KOPT-K1 (cell line): ENCODE measurements around the gene MET.
"Not testable (repeated sequence)": the region's sequence is repeated elsewhere in the genome, so short reads cannot be mapped to it uniquely, and the experiment has no call there.

ENCODE experiments used
- H3K27ac ChIP-seq: fragments of 200-600 bp; sonication (generic); 2 replicates; pipeline ENCODE4 v1.5.1; 2016; ENCODE audit warnings: antibody characterized with exemption, mild to moderate bottlenecking, low read depth, low read length; ENCODE audit not compliant: poor library complexity, severe bottlenecking
- H3K36me3 ChIP-seq: fragments of 200-600 bp; sonication (generic); 2 replicates; pipeline ENCODE4 v1.5.1; 2017; ENCODE audit warnings: antibody characterized with exemption, mild to moderate bottlenecking, low read length, moderate library complexity; ENCODE audit not compliant: insufficient read depth
- H3K9me3 ChIP-seq: fragments of 200-600 bp; sonication (generic); 2 replicates; pipeline ENCODE4 v1.5.1; 2017; ENCODE audit warnings: antibody characterized with exemption, low read length, mild to moderate bottlenecking; ENCODE audit not compliant: insufficient read depth, poor library complexity, severe bottlenecking

Gene MET

DNA sequence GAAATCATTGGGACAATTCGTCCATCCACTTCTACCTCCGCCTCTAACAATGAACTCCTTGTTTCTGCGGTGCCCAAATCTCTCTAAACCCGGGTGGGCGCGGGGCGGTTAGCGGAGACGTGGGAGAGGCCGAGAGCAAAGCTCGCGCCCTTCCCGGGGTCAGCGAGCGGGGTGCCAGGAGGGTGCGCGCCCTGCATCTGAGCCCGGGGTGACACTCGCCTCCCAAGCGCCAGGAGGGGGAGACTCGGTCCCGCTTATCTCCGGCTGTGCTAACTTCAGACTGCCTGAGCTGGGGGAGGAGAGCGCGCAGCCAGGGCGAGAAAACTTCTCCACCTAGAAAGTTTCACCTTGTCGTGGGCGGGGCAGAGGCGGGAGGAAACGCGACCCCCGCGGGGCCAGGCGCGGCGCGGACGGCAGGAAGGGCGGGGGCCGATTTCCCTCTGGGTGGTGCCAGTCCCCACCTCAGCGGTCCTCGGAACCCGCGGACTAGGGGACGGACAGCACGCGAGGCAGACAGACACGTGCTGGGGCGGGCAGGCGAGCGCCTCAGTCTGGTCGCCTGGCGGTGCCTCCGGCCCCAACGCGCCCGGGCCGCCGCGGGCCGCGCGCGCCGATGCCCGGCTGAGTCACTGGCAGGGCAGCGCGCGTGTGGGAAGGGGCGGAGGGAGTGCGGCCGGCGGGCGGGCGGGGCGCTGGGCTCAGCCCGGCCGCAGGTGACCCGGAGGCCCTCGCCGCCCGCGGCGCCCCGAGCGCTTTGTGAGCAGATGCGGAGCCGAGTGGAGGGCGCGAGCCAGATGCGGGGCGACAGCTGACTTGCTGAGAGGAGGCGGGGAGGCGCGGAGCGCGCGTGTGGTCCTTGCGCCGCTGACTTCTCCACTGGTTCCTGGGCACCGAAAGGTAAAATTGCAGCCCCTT lies at the start of gene MET:
TSS of gene MET (plus strand) at position 516 of the 915 bp plus-strand sequence. CDS start 26,889 bp downstream, outside the sequence.
- H3K36me3 ChIP-seq: no peaks in the 10 kb centered on the region
- H3K27ac ChIP-seq: no peak within 1 kb of the TSS
- H3K9me3 ChIP-seq: no peaks in the 10 kb centered on the region

DNA sequence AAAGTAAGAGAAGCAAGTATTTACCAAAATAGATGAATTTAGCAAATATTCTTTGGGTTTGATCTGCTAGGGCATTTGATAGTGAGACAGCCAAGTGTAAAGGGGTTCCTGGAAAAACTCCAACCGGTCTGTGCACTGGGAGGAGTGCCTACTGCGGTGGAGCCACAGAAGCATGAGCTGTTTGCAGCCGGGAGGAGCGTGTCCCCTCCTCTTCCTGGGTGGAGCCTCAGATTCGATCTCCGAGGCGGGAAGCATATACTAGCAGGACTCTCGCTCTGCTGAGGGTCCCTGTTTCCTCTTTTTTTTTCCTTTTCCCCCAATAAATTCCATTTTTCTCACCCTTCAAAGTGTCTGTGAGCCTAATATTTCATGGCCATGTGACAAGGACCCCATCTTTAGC lies 45.1 kb upstream of the MET start:
- Histone ChIP-seq H3K36me3 (no peaks in the 10 kb centered on the region), H3K27ac (no peak overlapping the region), H3K9me3 (no peaks in the 10 kb centered on the region)

DNA sequence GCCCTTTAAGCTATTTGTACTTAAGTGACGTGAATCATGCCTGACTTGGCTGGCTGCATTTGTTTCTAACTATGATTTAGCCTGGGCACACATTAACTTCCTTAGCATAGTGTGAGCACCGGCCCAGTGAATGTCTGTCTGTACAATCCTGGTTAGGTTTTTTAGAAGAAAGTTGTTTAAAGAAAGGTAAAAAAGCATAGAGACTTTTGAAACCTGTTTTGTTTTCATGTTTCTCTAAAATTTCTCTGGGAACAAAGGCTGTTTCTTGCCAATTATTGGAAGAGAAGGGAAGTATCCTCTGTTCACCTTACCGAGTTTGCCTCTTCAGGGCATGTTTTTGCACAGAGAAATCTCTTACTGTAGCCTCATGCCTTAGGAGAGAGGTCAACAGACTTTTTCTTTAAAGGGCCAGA lies 42.9 kb upstream of the MET start:
- Histone ChIP-seq H3K27ac (no peak overlapping the region), H3K9me3 (no peaks in the 10 kb centered on the region), H3K36me3 (no peaks in the 10 kb centered on the region)

- no peaks in the 10 kb centered on the region for H3K36me3 ChIP-seq
- H3K9me3 ChIP-seq: no peaks in the 10 kb centered on the region
- no peak overlapping the region for H3K27ac ChIP-seq
These were observed 41.6 kb upstream of the MET start for GRCh38 chr7:116630357-116630756.

GRCh38 chr7:116630932-116631671 lies 40.9 kb upstream of the MET start:
- Histone ChIP-seq H3K36me3 (no peaks in the 10 kb centered on the region), H3K9me3 (no peaks in the 10 kb centered on the region), H3K27ac (no peak overlapping the region)

DNA sequence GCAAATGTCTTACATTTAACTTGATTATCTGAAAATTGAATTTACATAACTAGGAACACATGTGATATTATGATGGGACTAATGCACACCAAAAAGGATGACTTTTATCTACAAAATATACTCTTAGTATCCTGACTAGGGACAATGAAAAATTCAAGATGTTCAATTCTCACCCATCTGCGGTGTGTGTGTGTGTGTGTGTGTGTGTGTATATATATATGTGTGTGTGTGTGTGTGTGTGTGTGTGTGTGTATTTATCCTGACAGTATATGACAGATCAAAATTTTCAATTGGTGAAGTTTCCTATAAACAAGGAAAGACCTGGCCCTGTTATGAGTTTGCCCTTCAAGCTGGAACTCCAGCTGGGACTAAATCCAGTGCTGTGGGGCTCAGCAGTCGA lies 40.3 kb upstream of the MET start:
- Histone ChIP-seq H3K36me3 (no peaks in the 10 kb centered on the region), H3K27ac (no peak overlapping the region), H3K9me3 (no peaks in the 10 kb centered on the region)

GRCh38 chr7:116632384-116632783 lies 39.6 kb upstream of the MET start:
- Histone ChIP-seq H3K27ac (no peak overlapping the region), H3K9me3 (no peaks in the 10 kb centered on the region), H3K36me3 (no peaks in the 10 kb centered on the region)

- Histone ChIP-seq H3K36me3 (no peaks in the 10 kb centered on the region), H3K27ac (no peak overlapping the region), H3K9me3 (no peaks in the 10 kb centered on the region)
These were observed 38.6 kb upstream of the MET start for GRCh38 chr7:116633131-116633988.

DNA sequence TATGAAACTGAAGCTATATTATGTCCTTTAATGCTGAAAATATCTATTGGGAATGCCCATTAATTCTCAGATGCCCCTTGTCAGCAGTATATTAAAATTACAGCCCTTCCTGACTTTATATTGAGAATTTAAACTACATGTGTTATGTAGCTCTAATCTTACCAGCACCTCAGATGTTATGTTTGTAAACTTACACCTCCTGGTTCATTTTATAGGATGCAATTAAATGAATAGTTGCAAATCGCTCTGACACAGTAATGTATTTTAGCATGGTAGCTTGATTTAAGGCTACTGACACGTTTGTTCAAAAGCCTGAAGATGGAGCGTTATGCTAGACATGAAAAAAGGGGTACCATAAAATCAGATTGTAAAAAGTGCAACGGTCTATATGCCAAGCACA lies 35.0 kb upstream of the MET start:
- H3K9me3 ChIP-seq: no peaks in the 10 kb centered on the region
- no peaks in the 10 kb centered on the region for H3K36me3 ChIP-seq
- H3K27ac ChIP-seq: no peak overlapping the region

- not testable (repeated sequence) for H3K9me3 ChIP-seq, H3K27ac ChIP-seq, H3K36me3 ChIP-seq
These were observed 33.4 kb upstream of the MET start for GRCh38 chr7:116638592-116638991.

GRCh38 chr7:116641551-116642153 lies 30.3 kb upstream of the MET start:
- Histone ChIP-seq H3K36me3 (no peaks in the 10 kb centered on the region), H3K9me3 (no peaks in the 10 kb centered on the region), H3K27ac (no peak overlapping the region)

GRCh38 chr7:116643148-116643547 lies 28.8 kb upstream of the MET start:
- H3K9me3 ChIP-seq, H3K36me3 ChIP-seq, H3K27ac ChIP-seq: not testable (repeated sequence)

- H3K27ac ChIP-seq: no peak overlapping the region
These were observed 27.4 kb upstream of the MET start for GRCh38 chr7:116644628-116645027.

DNA sequence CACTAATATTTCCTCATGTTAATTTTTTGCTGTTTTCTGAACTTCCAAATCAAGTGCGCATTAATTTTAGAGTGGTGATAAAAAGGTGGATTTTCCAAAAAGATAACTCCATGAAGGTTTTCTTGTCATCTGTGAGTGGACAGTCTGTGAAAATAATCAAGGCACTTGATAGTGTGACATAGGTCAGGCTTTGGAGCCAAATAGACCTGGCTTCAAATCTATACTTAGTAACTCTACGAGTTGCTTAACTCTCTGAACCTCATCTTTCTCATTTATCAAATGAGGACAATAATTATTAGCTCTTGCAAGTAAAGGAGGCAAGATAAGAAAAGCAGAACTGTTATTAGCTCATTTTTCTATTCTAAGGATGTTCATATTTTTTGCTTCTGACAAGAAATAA lies 24.7 kb upstream of the MET start:
- no peak overlapping the region for H3K27ac ChIP-seq
- H3K36me3 ChIP-seq: no peaks in the 10 kb centered on the region
- no peaks in the 10 kb centered on the region for H3K9me3 ChIP-seq

More at GRCh38 chr7:116644628-116645027, 27.4 kb upstream of the MET start:
- no peaks in the 10 kb centered on the region for H3K36me3 ChIP-seq
- H3K9me3 ChIP-seq: no peaks in the 10 kb centered on the region
